K562 (cell line): ENCODE data around the gene CNIH3. TPM values are rescaled to one million over a fixed set of nuclear protein-coding genes. Genes with fewer than 3 reads are reported as not detected.

Experiments
- ATAC-seq: fragments of 200-7000 bp; cut with Tn5 transposase; 3 replicates; pipeline ENCODE4 v1.9.1; 2020; ENCODE audit warnings: moderate library complexity
- BruUV-seq: library from RNA; stranded (reverse); fragments of 400-500 nt; replicated peaks from 2 replicates; lab custom pipeline; 2021; lab: Mats Ljungman, UMichigan
- CTCF ChIA-PET: fragments of 300-600 bp; formaldehyde crosslinking; extraction: SDS; loops from one replicate; lab custom pipeline; 2021; ENCODE audit warnings: low intra/inter-chr PET ratio; lab: Yijun Ruan, JAX
- POLR2A ChIA-PET: fragments of 300-600, 350-650 bp; sonication (Branson Sonifier 250); formaldehyde crosslinking; extraction: SDS; loops from one replicate; lab custom pipeline; 2021; ENCODE audit warnings: antibody characterized with exemption, inconsistent platforms; lab: Yijun Ruan, JAX
- DNase-seq, 4 experiments: peaks; one replicate each; pipeline versions ENCODE4 v3.0.0 to v3.0.0-alpha.2; 2011 to 2018; ENCODE audit warnings: low spot score in 3 of 4, mixed read lengths in 3 of 4; ENCODE audit errors: extremely low read depth in 1 of 4
- FAIRE-seq: peaks from 2 replicates; lab custom pipeline; 2011; peaks lifted over from hg19 to GRCh38; lab: Jason Lieb, UNC
- H2AFZ ChIP-seq: 2 replicates; pipeline ENCODE4 v1.6.0; 2011; ENCODE audit warnings: low read depth, low read length, control low read depth, inconsistent platforms
- H3K27ac ChIP-seq: fragments of 200-600 bp; 3 replicates; pipeline ENCODE4 v1.8.0; 2011; ENCODE audit warnings: low read depth, mild to moderate bottlenecking, control low read depth, inconsistent platforms, low read length, moderate library complexity, mixed read lengths; ENCODE audit errors: extremely low read depth
- H3K27me3 ChIP-seq, 2 experiments: fragments of 300-600 bp in 1 of 2; 2 replicates in 1 of 2; 3 replicates in 1 of 2; pipeline versions ENCODE4 v1.6.0 to v1.8.0; 2011; ENCODE audit warnings: inconsistent platforms in 2 of 2, low read length in 2 of 2, mild to moderate bottlenecking in 1 of 2, mixed read lengths in 1 of 2, moderate library complexity in 1 of 2; ENCODE audit not compliant: control insufficient read depth in 2 of 2, insufficient read depth in 2 of 2
- H3K36me3 ChIP-seq: fragments of 300-600 bp; 3 replicates; pipeline ENCODE4 v1.8.0; 2011; ENCODE audit warnings: mild to moderate bottlenecking, low read length, inconsistent platforms; ENCODE audit not compliant: control insufficient read depth, insufficient read depth
- H3K4me1 ChIP-seq, 2 experiments: fragments of 200-600 bp in 1 of 2; replicated peaks in 1 of 2; 2 replicates in 1 of 2; 3 replicates in 1 of 2; pipeline versions ENCODE4 v1.5.1 to v1.8.0; 2011; ENCODE audit warnings: inconsistent platforms in 2 of 2, low read length in 2 of 2, mild to moderate bottlenecking in 1 of 2, mixed read lengths in 1 of 2, moderate library complexity in 1 of 2; ENCODE audit not compliant: control insufficient read depth in 2 of 2, insufficient read depth in 2 of 2
- H3K4me2 ChIP-seq: 2 replicates; pipeline ENCODE4 v1.6.1; 2011; ENCODE audit warnings: low read length, control low read depth, inconsistent platforms, mixed read lengths; ENCODE audit not compliant: insufficient read depth
- H3K4me3 ChIP-seq: fragments of 200-600 bp; sonication (generic), shearing (Covaris generic); 2 replicates; pipeline ENCODE4 v1.5.1; 2016; ENCODE audit warnings: control low read depth, inconsistent platforms
- H3K79me2 ChIP-seq: fragments of 200-600 bp; 3 replicates; pipeline ENCODE4 v1.8.0; 2011; ENCODE audit warnings: low read length, inconsistent platforms; ENCODE audit not compliant: control insufficient read depth, insufficient read depth
- H3K9ac ChIP-seq, 2 experiments: 2 replicates each; pipeline versions ENCODE4 v1.6.0 to v1.6.1; 2011; ENCODE audit warnings: low read depth in 2 of 2, low read length in 2 of 2, control low read depth in 1 of 2, inconsistent platforms in 1 of 2, mild to moderate bottlenecking in 1 of 2, mixed read lengths in 1 of 2; ENCODE audit not compliant: insufficient read depth in 1 of 2
- H3K9me1 ChIP-seq: one replicate; pipeline ENCODE4 v1.6.0; 2011; ENCODE audit warnings: inconsistent platforms, mild to moderate bottlenecking, low read length, moderate library complexity; ENCODE audit not compliant: control insufficient read depth, insufficient read depth
- H3K9me3 ChIP-seq: replicated peaks from 2 replicates; pipeline ENCODE4 v1.5.1; 2011; ENCODE audit warnings: low read depth, low read length, inconsistent platforms; ENCODE audit not compliant: control insufficient read depth, insufficient read depth
- H4K20me1 ChIP-seq: replicated peaks from 2 replicates; pipeline ENCODE4 v1.6.1; 2011; ENCODE audit warnings: low read length, inconsistent platforms, mixed read lengths; ENCODE audit not compliant: control insufficient read depth, insufficient read depth
- BHLHE40 ChIP-seq: IDR thresholded peaks from 2 replicates; pipeline ENCODE4 v1.6.1; 2011; ENCODE audit warnings: low read length, improper control_type of control experiment
- ETV5 ChIP-seq: sonication (generic); formaldehyde crosslinking; IDR thresholded peaks from 2 replicates; pipeline ENCODE4 v1.4.0; 2020; ENCODE audit warnings: low read depth, mild to moderate bottlenecking, missing genetic modification reagents
- MTF1 ChIP-seq: fragments of 250-450 bp; sonication (Bioruptor Pico); IDR thresholded peaks from 2 replicates; pipeline ENCODE4 v1.9.0; 2021; ENCODE audit warnings: moderate library complexity, mild to moderate bottlenecking, inconsistent platforms, borderline replicate concordance
- ZKSCAN3 ChIP-seq: fragments of 250-450 bp; sonication (Bioruptor Pico); IDR thresholded peaks from 2 replicates; pipeline ENCODE4 v1.4.0; 2020
- WGBS: fragments of 100-300 bp; shearing (Covaris generic); methylation state at CpG from one replicate; pipeline ENCODE4 v1.1.6; 2016; ENCODE audit warnings: low coverage, mixed read lengths; ENCODE audit not compliant: insufficient coverage; ENCODE audit errors: missing lambda C conversion rate; 5-methylcytosine and 5-hydroxymethylcytosine counted together
- in situ Hi-C: fragments of 300-500 bp; cut with MboI; formaldehyde crosslinking; loops from 4 replicates; pipeline ENCODE4 v1.15.0; 2018; ENCODE audit warnings: inconsistent platforms, mixed read lengths
- intact Hi-C: fragments of 100-400 bp; cut with micrococcal nuclease; formaldehyde crosslinking; loops from 2 replicates; pipeline ENCODE4 v1.14.2; 2022
- polyA plus RNA-seq, 8 experiments: library from polyadenylated mRNA; depleted of rRNA in 4 of 8; stranded (reverse) in 5 of 8; unstranded in 3 of 8; fragments of >200 nt; fragmentation: Nextera tagmentation in 2 of 8; fragmentation: Illumina TruSeq in 1 of 8; extraction: Ambion mirVana in 2 of 8; extraction: Trizol in 1 of 8; gene quantifications; 2 replicates each; pipeline versions ENCODE4 v1.2.1 to v1.2.3, GENCODE V29; 2011 to 2014; ENCODE audit warnings: inconsistent platforms in 1 of 8, missing spikeins in 1 of 8
- total RNA-seq, 7 experiments: library from RNA; depleted of rRNA in 6 of 7; stranded (reverse); fragments of >200 nt in 6 of 7; fragmentation: Illumina TruSeq in 2 of 7; extraction: Trizol in 2 of 7; gene quantifications; 2 replicates each; pipeline versions ENCODE4 v1.2.1 to v1.2.3, GENCODE V29; 2011 to 2021; ENCODE audit warnings: low replicate concordance in 1 of 7

Gene CNIH3
- total and polyA plus RNA-seq, 9 of the 15 experiments (the other 6 are each of a cell fraction or from before 2014, with no cell fraction given) = 0.14 to 1.8 (median 0.79) TPM

- TF ChIP-seq MTF1 (CRISPR knock-in tag) (no peak), BHLHE40 (no peak), ZKSCAN3 (CRISPR knock-in tag) (no peak)
- TF ChIP-seq, all 486 proteins: peak for 0
Measured at GRCh38 chr1:224762701-224763100, 146.6 kb downstream of the CNIH3 start (continued).

- no peaks in the 10 kb centered on the region for H3K4me1 ChIP-seq
- no TSS peak for BruUV-seq
- no peak for TF ChIP-seq ETV5 (CRISPR knock-in tag)
- no peak overlapping the region for H3K4me2 ChIP-seq
- no peak overlapping the region for H3K27ac ChIP-seq
- in situ Hi-C loops = no loop called here
- intact Hi-C loops = no loop called here
- no peak for DNase-seq
- no peak for FAIRE-seq
- POLR2A ChIA-PET = interaction anchor here (0.7 to 1.1 kb wide), 2 partner anchors 220 to 1619 kb away, joined by 3 to 5 read pairs; no protein-coding TSS in a partner anchor
- H2AFZ ChIP-seq = no peak overlapping the region
- peaks cover 0 to 11% of the 10 kb centered on the region in 2 experiments; a peak in 1 of 5 replicates for H3K27me3 ChIP-seq
- ATAC-seq = no peak
- no peaks in the 10 kb centered on the region for H3K36me3 ChIP-seq
- 3% methylated on average over 5 of the region's 5 CpGs for WGBS
- peaks cover 2% of the 10 kb centered on the region for H3K9me1 ChIP-seq
- H3K9me3 ChIP-seq = no peaks in the 10 kb centered on the region
- no peak overlapping the region for H3K4me3 ChIP-seq
- H3K9ac ChIP-seq = no peak overlapping the region
- CTCF ChIA-PET = no interaction called here
- H4K20me1 ChIP-seq = no peaks in the 10 kb centered on the region
- no peaks in the 10 kb centered on the region for H3K79me2 ChIP-seq
Measured at GRCh38 chr1:224763126-224763775, 147.1 kb downstream of the CNIH3 start.
